GM12878 (cell line): Measurements from ENCODE around the gene KLHL15. TPM values are rescaled to one million over a fixed set of nuclear protein-coding genes. Genes with fewer than 3 reads are reported as not detected.

Experiments
- BACH1 ChIP-seq: fragments of 450-650 bp; IDR thresholded peaks from 2 replicates; pipeline ENCODE4 v1.6.1; 2017; ENCODE audit warnings: mild to moderate bottlenecking, borderline replicate concordance
- CREB1 ChIP-seq: IDR thresholded peaks from 2 replicates; pipeline ENCODE4 v1.6.1; 2012; ENCODE audit warnings: low read depth, mild to moderate bottlenecking, inconsistent platforms
- DPF2 ChIP-seq: fragments of 450-650 bp; IDR thresholded peaks from 2 replicates; pipeline ENCODE4 v1.6.1; 2017; ENCODE audit warnings: mild to moderate bottlenecking
- E2F4 ChIP-seq: IDR thresholded peaks from 2 replicates; pipeline ENCODE4 v1.6.1; 2012; ENCODE audit warnings: low read depth, low read length, improper control_type of control experiment
- E4F1 ChIP-seq: fragments of 450-650 bp; IDR thresholded peaks from 2 replicates; pipeline ENCODE4 v1.6.1; 2018; ENCODE audit warnings: borderline replicate concordance, mild to moderate bottlenecking; ENCODE audit not compliant: partially characterized antibody
- EZH2 ChIP-seq: IDR thresholded peaks from 2 replicates; pipeline ENCODE4 v1.6.1; 2012; ENCODE audit warnings: low read depth, mild to moderate bottlenecking, control low read depth, inconsistent platforms, low read length, borderline replicate concordance; ENCODE audit not compliant: control insufficient read depth
- HDAC6 ChIP-seq: fragments of 200-600 bp; sonication (generic); IDR thresholded peaks from one replicate; pipeline ENCODE4 v1.8.0; 2017; ENCODE audit warnings: antibody characterized with exemption; ENCODE audit not compliant: unreplicated experiment
- KAT2A ChIP-seq: conservative IDR thresholded peaks from 2 replicates; pipeline ENCODE4 v1.6.1; 2011; ENCODE audit warnings: low read depth, low read length; ENCODE audit not compliant: control insufficient read depth
- MXI1 ChIP-seq: fragments of 150-350 bp; IDR thresholded peaks from 2 replicates; pipeline ENCODE4 v1.6.1; 2011; ENCODE audit warnings: low read depth, mild to moderate bottlenecking, inconsistent platforms, low read length, improper control_type of control experiment
- NR2C1 ChIP-seq: fragments of 450-650 bp; IDR thresholded peaks from 2 replicates; pipeline ENCODE4 v1.6.1; 2017; ENCODE audit warnings: antibody characterized with exemption, mild to moderate bottlenecking, moderate library complexity
- RAD21 ChIP-seq: IDR thresholded peaks from 2 replicates; pipeline ENCODE4 v1.6.1; 2011; ENCODE audit warnings: mild to moderate bottlenecking, low read depth, low read length, moderate library complexity; ENCODE audit not compliant: insufficient read depth
- RELB ChIP-seq: fragments of 450-650 bp; IDR thresholded peaks from 2 replicates; pipeline ENCODE4 v1.6.1; 2017; ENCODE audit warnings: low read depth, mild to moderate bottlenecking, moderate library complexity
- SMAD5 ChIP-seq: IDR thresholded peaks from 2 replicates; pipeline ENCODE4 v1.6.1; 2016; ENCODE audit warnings: antibody characterized with exemption, low read depth
- SP1 ChIP-seq: IDR thresholded peaks from one replicate; pipeline ENCODE4 v1.6.1; 2011; ENCODE audit warnings: low read depth, low read length
- STAT1 ChIP-seq: fragments of 450-650 bp; conservative IDR thresholded peaks from 2 replicates; pipeline ENCODE4 v1.6.1; 2014; ENCODE audit warnings: antibody characterized with exemption, mild to moderate bottlenecking
- TCF12 ChIP-seq: IDR thresholded peaks from 2 replicates; pipeline ENCODE4 v1.6.1; 2011; ENCODE audit warnings: low read depth, mild to moderate bottlenecking, low read length
- ZBED1 ChIP-seq: IDR thresholded peaks from 2 replicates; pipeline ENCODE4 v1.6.1; 2016; ENCODE audit warnings: borderline replicate concordance
- ZBTB4 ChIP-seq: fragments of 450-650 bp; formaldehyde crosslinking; IDR thresholded peaks from 2 replicates; pipeline ENCODE4 v1.4.0; 2022; ENCODE audit warnings: mild to moderate bottlenecking, moderate library complexity
- ZNF24 ChIP-seq: fragments of 450-650 bp; IDR thresholded peaks from 2 replicates; pipeline ENCODE4 v1.6.1; 2017; ENCODE audit warnings: antibody characterized with exemption, mild to moderate bottlenecking
- polyA plus RNA-seq, 11 experiments: library from polyadenylated mRNA; depleted of rRNA in 4 of 11; unstranded in 6 of 11; stranded (reverse) in 5 of 11; fragments of >200 nt; fragmentation: Nextera tagmentation in 4 of 11; fragmentation: Illumina TruSeq in 1 of 11; extraction: Ambion mirVana in 4 of 11; extraction: Trizol in 1 of 11; gene quantifications; 1 replicate in 1 of 11; 2 replicates in 10 of 11; pipeline versions ENCODE4 v1.2.1 to v1.2.3, GENCODE V29; 2011 to 2016; ENCODE audit warnings: inconsistent platforms in 2 of 11, missing spikeins in 2 of 11, low read depth in 1 of 11
- total RNA-seq, 4 experiments: library from RNA; depleted of rRNA in 3 of 4; stranded (reverse); fragments of >200 nt in 3 of 4; fragmentation: Illumina TruSeq in 1 of 4; extraction: Trizol in 1 of 4; gene quantifications; 2 replicates each; pipeline versions ENCODE4 v1.2.1 to v1.2.3, GENCODE V29; 2013 to 2021

Gene KLHL15
- total and polyA plus RNA-seq, 10 of the 15 experiments (the other 5 are each of a cell fraction or from before 2014, with no cell fraction given) = 1.4 to 7.0 (median 3.7) TPM

- TF ChIP-seq SMAD5 = no peak
- no peak for TF ChIP-seq ZBTB4
- TF ChIP-seq MXI1 = no peak
- TF ChIP-seq ZBED1 = no peak
- TF ChIP-seq SP1 = no peak
- TF ChIP-seq RELB = no peak
- TF ChIP-seq TCF12 = no peak
- no peak for TF ChIP-seq E2F4
- no peak for TF ChIP-seq STAT1
- peak; percentile 38; the same call in 1 of the 2 replicates for TF ChIP-seq DPF2
- no peak for TF ChIP-seq KAT2A
- TF ChIP-seq RAD21 = no peak
- TF ChIP-seq HDAC6 = no peak
- TF ChIP-seq E4F1 = no peak
- no peak for TF ChIP-seq EZH2
- TF ChIP-seq NR2C1 = no peak
- TF ChIP-seq CREB1 = peak; percentile 83
- no peak for TF ChIP-seq BACH1
- TF ChIP-seq ZNF24 = no peak
Observed at GRCh38 chrX:24025741-24026403, 1.1 kb downstream of the KLHL15 start (continued).
